ENCODE data around the gene ABCA1.

DNA sequence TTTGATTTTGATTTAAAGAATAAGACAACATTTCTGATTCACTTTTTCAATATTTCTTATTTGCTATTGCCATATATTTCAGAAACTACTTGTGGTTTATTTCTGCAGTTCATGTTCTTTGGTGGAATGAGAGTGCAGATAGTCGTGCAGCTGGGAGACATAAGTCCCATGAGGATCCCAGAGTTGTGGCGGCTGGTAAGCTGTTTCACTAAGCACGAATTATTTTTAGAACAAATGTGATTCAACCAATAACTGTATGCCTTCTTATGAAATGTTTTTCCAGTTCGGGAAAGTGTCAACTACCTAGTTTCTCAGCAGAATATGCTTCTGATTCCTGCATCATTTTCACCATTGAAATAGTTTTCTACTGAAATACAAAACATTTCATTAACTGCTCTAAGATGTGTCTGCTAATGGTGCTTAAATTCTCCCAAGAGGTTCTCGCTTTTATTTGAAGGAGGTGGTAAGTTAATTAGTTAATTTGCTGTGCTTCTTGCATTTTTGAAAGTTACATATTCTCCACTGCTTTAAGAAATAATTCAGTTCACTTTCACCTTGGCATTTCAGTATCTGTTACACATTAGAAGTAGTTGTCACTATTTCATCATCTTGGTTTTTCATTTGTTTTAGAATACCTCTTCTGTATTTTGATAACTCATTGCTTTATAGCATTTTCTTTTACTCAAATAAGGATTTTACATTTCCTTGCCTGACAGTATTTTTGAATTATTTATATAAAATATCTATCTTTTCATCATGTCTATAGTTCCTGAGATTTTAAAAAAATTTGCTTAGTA is 155.0 kb downstream of the ABCA1 start:
- TF ChIP-seq, protein P1, sequence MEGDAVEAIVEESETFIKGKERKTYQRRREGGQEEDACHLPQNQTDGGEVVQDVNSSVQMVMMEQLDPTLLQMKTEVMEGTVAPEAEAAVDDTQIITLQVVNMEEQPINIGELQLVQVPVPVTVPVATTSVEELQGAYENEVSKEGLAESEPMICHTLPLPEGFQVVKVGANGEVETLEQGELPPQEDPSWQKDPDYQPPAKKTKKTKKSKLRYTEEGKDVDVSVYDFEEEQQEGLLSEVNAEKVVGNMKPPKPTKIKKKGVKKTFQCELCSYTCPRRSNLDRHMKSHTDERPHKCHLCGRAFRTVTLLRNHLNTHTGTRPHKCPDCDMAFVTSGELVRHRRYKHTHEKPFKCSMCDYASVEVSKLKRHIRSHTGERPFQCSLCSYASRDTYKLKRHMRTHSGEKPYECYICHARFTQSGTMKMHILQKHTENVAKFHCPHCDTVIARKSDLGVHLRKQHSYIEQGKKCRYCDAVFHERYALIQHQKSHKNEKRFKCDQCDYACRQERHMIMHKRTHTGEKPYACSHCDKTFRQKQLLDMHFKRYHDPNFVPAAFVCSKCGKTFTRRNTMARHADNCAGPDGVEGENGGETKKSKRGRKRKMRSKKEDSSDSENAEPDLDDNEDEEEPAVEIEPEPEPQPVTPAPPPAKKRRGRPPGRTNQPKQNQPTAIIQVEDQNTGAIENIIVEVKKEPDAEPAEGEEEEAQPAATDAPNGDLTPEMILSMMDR (IDR thresholded peaks at IDR 0.05 in 4 of 5, conservative IDR thresholded peaks at IDR 0.05 in 1 of 5): no peak
- TF ChIP-seq POLR2A (IDR thresholded peaks at IDR 0.05): no peak
